HEK293T (cell line): ENCODE results near the gene SGPL1.
"Not testable (repeated sequence)": the region's sequence is repeated elsewhere in the genome, so short reads cannot be mapped to it uniquely, and the experiment has no call there.

ENCODE experiments used
- CTCF ChIA-PET: fragments of 350-600 bp; formaldehyde crosslinking; extraction: SDS; loops from one replicate; lab custom pipeline; 2021; ENCODE audit warnings: antibody characterized with exemption, inconsistent platforms; lab: Yijun Ruan, JAX
- POLR2A ChIA-PET: fragments of 350-600 bp; formaldehyde crosslinking; extraction: SDS; loops from one replicate; lab custom pipeline; 2020; ENCODE audit warnings: antibody characterized with exemption, inconsistent platforms; lab: Yijun Ruan, JAX
- DNase-seq: peaks from one replicate; pipeline ENCODE4 v3.0.0; 2012; ENCODE audit warnings: mixed read lengths; ENCODE audit errors: extremely low spot score
- ARNT ChIP-seq: fragments of 450-650 bp; IDR thresholded peaks from 2 replicates; pipeline ENCODE4 v1.6.1; 2017; ENCODE audit warnings: mild to moderate bottlenecking
- BHLHE40 ChIP-seq: fragments of 450-650 bp; IDR thresholded peaks from 2 replicates; pipeline ENCODE4 v1.6.1; 2016; ENCODE audit warnings: mild to moderate bottlenecking, moderate library complexity, borderline replicate concordance
- CTBP1 ChIP-seq: fragments of 450-650 bp; IDR thresholded peaks from 2 replicates; pipeline ENCODE4 v1.6.1; 2016; ENCODE audit warnings: borderline replicate concordance
- ELF4 ChIP-seq: fragments of 450-650 bp; IDR thresholded peaks from 2 replicates; pipeline ENCODE4 v1.6.1; 2017; ENCODE audit warnings: antibody characterized with exemption
- FOXA1 ChIP-seq: fragments of 450-650 bp; IDR thresholded peaks from 2 replicates; pipeline ENCODE4 v1.6.1; 2016; ENCODE audit warnings: mild to moderate bottlenecking
- FOXK2 ChIP-seq: fragments of 450-650 bp; IDR thresholded peaks from 2 replicates; pipeline ENCODE4 v1.6.1; 2016; ENCODE audit warnings: mild to moderate bottlenecking
- FOXM1 ChIP-seq: fragments of 450-650 bp; IDR thresholded peaks from 2 replicates; pipeline ENCODE4 v1.6.1; 2017; ENCODE audit warnings: mild to moderate bottlenecking, borderline replicate concordance
- HDGF ChIP-seq: fragments of 450-650 bp; IDR thresholded peaks from 2 replicates; pipeline ENCODE4 v1.6.1; 2017; ENCODE audit warnings: antibody characterized with exemption, borderline replicate concordance
- L3MBTL2 ChIP-seq: fragments of 450-650 bp; conservative IDR thresholded peaks from 2 replicates; pipeline ENCODE4 v1.6.1; 2016; ENCODE audit warnings: mild to moderate bottlenecking
- LEF1 ChIP-seq: fragments of 450-650 bp; IDR thresholded peaks from 2 replicates; pipeline ENCODE4 v1.6.1; 2017; ENCODE audit warnings: mild to moderate bottlenecking, borderline replicate concordance
- NFRKB ChIP-seq: fragments of 450-650 bp; IDR thresholded peaks from 2 replicates; pipeline ENCODE4 v1.6.1; 2016; ENCODE audit warnings: mild to moderate bottlenecking, moderate library complexity
- PKNOX1 ChIP-seq: fragments of 450-650 bp; IDR thresholded peaks from 2 replicates; pipeline ENCODE4 v1.6.1; 2016
- SP1 ChIP-seq: fragments of 450-650 bp; IDR thresholded peaks from 2 replicates; pipeline ENCODE4 v1.6.1; 2017
- SUZ12 ChIP-seq: fragments of 450-650 bp; IDR thresholded peaks from 2 replicates; pipeline ENCODE4 v1.6.1; 2016; ENCODE audit warnings: mild to moderate bottlenecking
- TARDBP ChIP-seq: fragments of 450-650 bp; IDR thresholded peaks from 2 replicates; pipeline ENCODE4 v1.6.1; 2016
- ZNF384 ChIP-seq: fragments of 450-650 bp; IDR thresholded peaks from 2 replicates; pipeline ENCODE4 v1.6.1; 2016

Gene SGPL1

DNA sequence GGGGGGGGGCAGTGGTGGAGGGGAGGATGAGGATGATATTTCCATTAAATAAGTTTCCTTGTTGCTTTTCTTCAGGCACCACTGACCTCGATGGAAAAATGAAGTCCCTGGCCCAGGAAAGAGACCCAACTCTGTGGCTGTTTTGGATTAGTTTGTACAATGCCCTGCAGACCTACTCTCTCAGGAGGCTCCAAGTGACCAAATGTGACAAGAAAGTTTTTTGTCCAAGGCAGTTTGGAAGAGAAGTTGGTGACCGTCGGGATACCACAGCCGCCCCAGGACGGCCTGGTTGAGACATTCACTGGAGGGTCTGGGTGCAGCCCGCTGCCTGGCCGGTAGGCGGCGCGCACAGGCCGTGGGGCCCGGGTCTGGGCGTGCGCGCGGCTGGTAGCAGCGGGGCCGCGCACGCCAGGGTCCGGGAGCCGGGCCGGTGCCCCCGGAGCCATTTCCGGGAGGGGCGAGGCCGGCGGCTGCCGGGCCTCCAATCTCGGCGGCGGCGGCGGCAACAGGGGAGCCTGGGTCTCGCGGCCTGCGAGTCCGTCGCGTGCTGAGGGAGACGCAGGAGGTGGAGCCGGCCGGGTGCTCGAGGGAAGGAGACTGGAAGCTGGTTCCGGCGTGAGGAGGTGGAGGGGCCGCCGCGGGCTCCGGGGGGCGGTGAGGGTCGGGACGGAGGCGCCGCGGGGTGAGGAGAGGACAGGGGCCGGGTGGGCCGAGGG, at the start of gene SGPL1:
TSS of gene SGPL1 (plus strand) at position 445 of the 716 bp plus-strand sequence. CDS start 906 bp downstream, outside the sequence.
- CTCF ChIA-PET = interaction anchor here (0.7 kb wide), 1 partner anchor 124 kb away, joined by 3 read pairs; no protein-coding TSS in a partner anchor
- POLR2A ChIA-PET = interaction anchor here (1.0 to 1.4 kb wide), 4 partner anchors 18 to 73 kb away, joined by 3 to 5 read pairs (median 3); partner anchors contain the start of gene PCBD1
- DNase-seq = peak; percentile 96
- TF ChIP-seq CTBP1 (no peak), ELF4 (peak; percentile 27; the same call in 1 of the 2 replicates), ZNF384 (no peak), L3MBTL2 (no peak), TARDBP (no peak), ARNT (0 out of 2 replicates have a peak, but pooled peaks have one; percentile 32), FOXM1 (peak; percentile 76), BHLHE40 (no peak)

DNA sequence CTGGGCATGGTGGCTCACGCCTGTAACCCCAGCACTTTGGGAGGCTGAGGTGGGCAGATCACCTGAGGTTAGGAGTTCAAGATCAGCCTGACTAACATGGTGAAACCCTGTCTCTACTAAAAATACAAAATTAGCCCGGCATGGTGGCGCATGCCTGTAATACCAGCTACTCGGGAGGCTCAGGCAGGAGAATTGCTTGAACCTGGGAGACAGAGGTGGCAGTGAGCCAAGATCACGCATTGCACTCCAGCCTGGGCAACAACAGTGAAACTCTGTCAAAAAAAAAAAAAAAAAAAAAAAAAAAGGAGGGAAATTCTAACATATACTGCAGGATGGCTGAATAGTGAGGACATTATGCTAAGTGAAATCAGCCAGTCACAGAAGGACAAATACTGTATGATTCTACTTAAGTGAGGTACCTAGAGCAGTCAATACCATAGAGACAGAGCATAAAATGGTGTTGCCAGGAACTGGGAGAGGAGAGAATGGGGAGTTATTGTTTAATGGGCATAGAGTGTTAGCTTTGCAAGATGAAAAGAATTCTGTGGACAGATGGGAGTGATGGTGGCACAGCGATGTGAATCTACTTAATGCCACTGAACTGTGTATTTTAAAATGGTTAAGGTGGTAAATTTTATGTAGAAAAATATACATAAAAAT, 47.6 kb upstream of the SGPL1 start:
- POLR2A ChIA-PET, DNase-seq: not testable (repeated sequence)
- CTCF ChIA-PET = interaction anchor here (0.6 kb wide), 2 partner anchors 237 to 754 kb away, joined by 3 to 4 read pairs; no protein-coding TSS in a partner anchor

GRCh38 chr10:70769121-70769520, 46.6 kb upstream of the SGPL1 start:
- ChIA-PET CTCF (no interaction called here), POLR2A (no interaction called here)
- TF ChIP-seq HDGF = no peak
- TF ChIP-seq LEF1 = no peak
- no peak for TF ChIP-seq SUZ12
- no peak for TF ChIP-seq NFRKB
- no peak for TF ChIP-seq ELF4
- no peak for TF ChIP-seq FOXK2
- no peak for TF ChIP-seq FOXM1
- no peak for TF ChIP-seq CTBP1
- TF ChIP-seq PKNOX1 = no peak
- no peak for TF ChIP-seq ZNF384
- no peak for TF ChIP-seq TARDBP
- no peak for TF ChIP-seq ARNT
- TF ChIP-seq L3MBTL2 = no peak
- TF ChIP-seq BHLHE40 = no peak
- TF ChIP-seq SP1 = no peak
- TF ChIP-seq FOXA1 = no peak
- no peak for DNase-seq

DNA sequence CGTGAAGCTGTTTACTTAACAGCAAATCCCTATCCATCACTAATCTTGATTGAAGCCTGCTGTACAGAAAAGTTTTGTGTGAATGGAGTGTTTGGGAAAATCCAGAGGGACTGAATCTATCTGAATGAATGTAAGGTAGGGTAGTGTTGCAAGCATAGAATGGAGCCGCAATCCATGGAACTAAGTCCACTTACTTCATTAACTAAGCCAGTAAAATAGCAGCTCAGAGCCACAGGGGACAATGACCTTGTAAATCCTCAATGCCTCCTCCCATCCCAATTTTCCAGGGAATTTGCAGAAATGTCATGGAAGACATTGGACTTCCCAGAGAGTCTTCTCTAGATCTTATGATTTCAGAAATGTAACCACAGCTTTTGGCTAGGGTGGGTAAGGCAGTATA, 45.7 kb upstream of the SGPL1 start:
- no peak for DNase-seq
- no peak for TF ChIP-seq L3MBTL2
- TF ChIP-seq ZNF384 = no peak
- TF ChIP-seq NFRKB = no peak
- no peak for TF ChIP-seq SUZ12
- no peak for TF ChIP-seq FOXA1
- no peak for TF ChIP-seq HDGF
- no peak for TF ChIP-seq FOXM1
- TF ChIP-seq SP1 = no peak
- TF ChIP-seq FOXK2 = no peak
- no peak for TF ChIP-seq ARNT
- no peak for TF ChIP-seq ELF4
- no peak for TF ChIP-seq TARDBP
- no peak for TF ChIP-seq CTBP1
- no peak for TF ChIP-seq LEF1
- no peak for TF ChIP-seq BHLHE40
- TF ChIP-seq PKNOX1 = no peak
- CTCF ChIA-PET = no interaction called here
- POLR2A ChIA-PET = no interaction called here

- POLR2A ChIA-PET, CTCF ChIA-PET: not testable (repeated sequence)
Measured at GRCh38 chr10:70770516-70770915, 45.2 kb upstream of the SGPL1 start.

GRCh38 chr10:70771311-70772194, 44.2 kb upstream of the SGPL1 start:
- TF ChIP-seq L3MBTL2 (no peak), FOXA1 (no peak), FOXK2 (no peak), NFRKB (no peak), PKNOX1 (no peak), TARDBP (no peak)
- CTCF ChIA-PET = no interaction called here
- POLR2A ChIA-PET = no interaction called here
- DNase-seq = no peak

More at GRCh38 chr10:70770516-70770915, 45.2 kb upstream of the SGPL1 start:
- DNase-seq = not testable (repeated sequence)
